Measurements from ENCODE around the gene P4HA2. TPM values are rescaled to one million over a fixed set of nuclear protein-coding genes. Genes with fewer than 3 reads are reported as not detected.

The P4HA2 gene
- total and polyA plus RNA-seq, 2 donors from 2014 or later, result 32.5 to 54.1 TPM

DNA sequence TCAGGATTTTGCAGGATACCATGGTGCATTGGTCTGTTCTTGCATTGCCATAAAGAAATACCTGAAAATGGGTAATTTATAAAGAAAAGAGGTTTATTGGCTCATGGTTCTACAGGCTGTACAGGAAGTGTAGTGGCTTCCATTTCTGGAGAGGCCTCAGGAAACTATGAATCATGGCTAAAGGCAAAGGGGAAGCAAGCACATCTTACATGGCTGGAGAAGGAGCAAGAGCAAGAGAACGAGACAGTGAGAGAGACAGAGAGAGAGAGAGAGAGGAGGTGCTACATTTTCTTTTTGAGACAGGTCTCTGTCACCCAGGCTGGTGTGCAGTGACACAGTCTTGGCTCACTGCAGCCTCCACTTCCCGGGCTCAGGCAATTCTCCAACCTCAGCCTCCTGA is 43.9 kb downstream of the P4HA2 start:
- Histone ChIP-seq H3K27me3 (ENCODE audit: control insufficient read depth, insufficient read depth, low read length) (no peaks in the 10 kb centered on the region), H3K4me1 (ENCODE audit: control insufficient read depth in 2 of 3, insufficient read depth in 2 of 3, low read depth in 1 of 3, low read length in 3 of 3) (no peaks in the 10 kb centered on the region), H3K9me3 (ENCODE audit: control insufficient read depth in 2 of 3, insufficient read depth in 1 of 3, low read length in 3 of 3) (no peaks in the 10 kb centered on the region), H3K9ac (ENCODE audit: low read length in 3 of 3) (no peak overlapping the region), H3K4me3 (ENCODE audit: low read length in 3 of 3) (no peak overlapping the region), H3K36me3 (ENCODE audit: control insufficient read depth in 2 of 3, insufficient read depth in 3 of 3, low read length in 3 of 3) (no peaks in the 10 kb centered on the region), H3K27ac (ENCODE audit: low read depth in 2 of 2, low read length in 2 of 2) (no peak overlapping the region)
- TF ChIP-seq, protein P1, sequence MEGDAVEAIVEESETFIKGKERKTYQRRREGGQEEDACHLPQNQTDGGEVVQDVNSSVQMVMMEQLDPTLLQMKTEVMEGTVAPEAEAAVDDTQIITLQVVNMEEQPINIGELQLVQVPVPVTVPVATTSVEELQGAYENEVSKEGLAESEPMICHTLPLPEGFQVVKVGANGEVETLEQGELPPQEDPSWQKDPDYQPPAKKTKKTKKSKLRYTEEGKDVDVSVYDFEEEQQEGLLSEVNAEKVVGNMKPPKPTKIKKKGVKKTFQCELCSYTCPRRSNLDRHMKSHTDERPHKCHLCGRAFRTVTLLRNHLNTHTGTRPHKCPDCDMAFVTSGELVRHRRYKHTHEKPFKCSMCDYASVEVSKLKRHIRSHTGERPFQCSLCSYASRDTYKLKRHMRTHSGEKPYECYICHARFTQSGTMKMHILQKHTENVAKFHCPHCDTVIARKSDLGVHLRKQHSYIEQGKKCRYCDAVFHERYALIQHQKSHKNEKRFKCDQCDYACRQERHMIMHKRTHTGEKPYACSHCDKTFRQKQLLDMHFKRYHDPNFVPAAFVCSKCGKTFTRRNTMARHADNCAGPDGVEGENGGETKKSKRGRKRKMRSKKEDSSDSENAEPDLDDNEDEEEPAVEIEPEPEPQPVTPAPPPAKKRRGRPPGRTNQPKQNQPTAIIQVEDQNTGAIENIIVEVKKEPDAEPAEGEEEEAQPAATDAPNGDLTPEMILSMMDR (IDR thresholded peaks at IDR 0.05; ENCODE audit: borderline replicate concordance, extremely low read depth, insufficient read depth), result no peak
- intact Hi-C loops (cut with DNase I), result no loop called here
- DNase-seq (no peak), FAIRE-seq (no peak)

DNA sequence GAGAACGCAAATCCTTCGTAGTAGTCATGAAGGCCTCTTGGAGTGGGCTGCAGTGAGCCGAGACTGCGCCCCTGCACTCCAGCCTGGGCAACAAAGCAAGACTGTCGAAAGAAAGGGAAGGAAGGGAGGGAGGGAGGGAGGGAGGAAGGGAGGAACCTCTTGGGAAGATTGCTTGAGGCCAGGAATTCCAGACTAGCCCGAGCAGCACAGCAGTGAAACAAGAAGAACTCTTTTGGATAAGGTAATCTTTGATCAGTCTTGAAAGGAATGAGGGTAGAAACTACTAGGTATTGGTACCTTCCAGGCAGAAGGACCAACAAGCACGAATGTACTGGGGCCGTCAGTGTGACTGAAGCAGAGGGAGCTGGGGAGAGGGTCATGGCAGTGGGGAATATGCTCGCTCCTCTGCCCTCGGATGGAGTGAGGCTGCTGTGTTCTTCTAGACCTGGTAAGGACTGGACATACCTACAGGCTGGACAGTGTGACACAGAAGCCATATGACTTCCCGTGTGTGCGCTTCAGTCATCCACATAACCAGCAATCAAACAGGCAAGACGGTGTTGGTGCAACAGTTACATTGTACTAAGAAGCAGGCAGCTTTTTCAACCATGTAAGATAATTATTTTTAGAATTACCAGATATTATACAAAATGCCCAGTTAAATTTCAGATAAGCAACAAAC is 45.2 kb downstream of the P4HA2 start:
- Histone ChIP-seq H3K4me3 (ENCODE audit: low read length in 3 of 3) (no peak overlapping the region), H3K36me3 (ENCODE audit: control insufficient read depth in 2 of 3, insufficient read depth in 3 of 3, low read length in 3 of 3) (no peaks in the 10 kb centered on the region), H3K4me1 (ENCODE audit: control insufficient read depth in 2 of 3, insufficient read depth in 2 of 3, low read depth in 1 of 3, low read length in 3 of 3) (no peaks in the 10 kb centered on the region), H3K9me3 (ENCODE audit: control insufficient read depth in 2 of 3, insufficient read depth in 1 of 3, low read length in 3 of 3) (no peaks in the 10 kb centered on the region), H3K9ac (ENCODE audit: low read length in 3 of 3) (no peak overlapping the region), H3K27me3 (ENCODE audit: control insufficient read depth, insufficient read depth, low read length) (no peaks in the 10 kb centered on the region), H3K27ac (ENCODE audit: low read depth in 2 of 2, low read length in 2 of 2) (no peak overlapping the region)
- FAIRE-seq (no peak), DNase-seq (no peak)
- intact Hi-C loops (cut with DNase I), result no loop called here
- TF ChIP-seq, protein P1 (IDR thresholded peaks at IDR 0.05; ENCODE audit: borderline replicate concordance, extremely low read depth, insufficient read depth), result no peak

DNA sequence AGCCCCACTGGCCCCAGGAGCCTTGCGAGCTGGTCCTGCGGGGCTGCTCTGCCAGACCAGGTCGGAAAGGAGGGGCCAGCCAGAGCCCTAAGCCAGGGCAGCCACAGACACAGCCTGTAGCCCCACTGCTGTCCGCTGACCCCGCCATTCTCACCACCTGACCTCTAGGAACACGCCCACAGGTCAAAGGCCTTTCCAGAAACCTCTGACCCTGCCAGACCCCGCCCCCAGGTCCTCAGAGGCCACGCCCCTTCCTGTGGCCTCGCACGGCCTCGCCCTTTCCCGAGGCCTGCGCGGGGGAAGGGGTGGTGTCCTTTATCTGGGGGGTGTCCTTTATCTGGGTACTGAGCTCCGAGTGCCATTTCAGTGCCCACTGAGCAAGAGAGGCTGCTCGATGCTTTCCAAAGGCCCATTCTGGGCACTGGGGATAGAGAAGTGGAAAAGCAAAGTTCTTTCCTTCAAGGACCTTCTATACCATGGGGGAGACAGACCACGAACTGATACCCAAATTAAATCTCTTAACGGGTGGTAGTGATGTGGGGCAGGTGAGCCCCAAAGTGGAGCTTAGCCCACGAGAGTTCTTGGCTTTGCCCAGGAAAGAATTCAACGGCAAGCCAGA is 46.5 kb downstream of the P4HA2 start:
- H3K9me3 ChIP-seq (ENCODE audit: control insufficient read depth in 2 of 3, insufficient read depth in 1 of 3, low read length in 3 of 3), result no peaks in the 10 kb centered on the region
- no peak overlapping the region for H3K27ac ChIP-seq (ENCODE audit: low read depth in 2 of 2, low read length in 2 of 2)
- H3K27me3 ChIP-seq (ENCODE audit: control insufficient read depth, insufficient read depth, low read length), result no peaks in the 10 kb centered on the region
- intact Hi-C loops (cut with DNase I), result no loop called here
- no peaks in the 10 kb centered on the region for H3K36me3 ChIP-seq (ENCODE audit: control insufficient read depth in 2 of 3, insufficient read depth in 3 of 3, low read length in 3 of 3)
- H3K4me3 ChIP-seq (ENCODE audit: low read length in 3 of 3), result no peak overlapping the region
- TF ChIP-seq, protein P1 (IDR thresholded peaks at IDR 0.05; ENCODE audit: borderline replicate concordance, extremely low read depth, insufficient read depth), result no peak
- FAIRE-seq (no peak), DNase-seq (no peak)
- no peaks in the 10 kb centered on the region for H3K4me1 ChIP-seq (ENCODE audit: control insufficient read depth in 2 of 3, insufficient read depth in 2 of 3, low read depth in 1 of 3, low read length in 3 of 3)
- H3K9ac ChIP-seq (ENCODE audit: low read length in 3 of 3), result no peak overlapping the region

All from kidney (tissue), 14 donors.